ENCODE results near the gene FBXL16.
"Not testable (repeated sequence)": the region's sequence is repeated elsewhere in the genome, so short reads cannot be mapped to it uniquely, and the experiment has no call there.

FBXL16 gene

GRCh38 chr16:709566-710499, 4.2 kb upstream of the FBXL16 start:
- peak; percentile 66 for DNase-seq

DNA sequence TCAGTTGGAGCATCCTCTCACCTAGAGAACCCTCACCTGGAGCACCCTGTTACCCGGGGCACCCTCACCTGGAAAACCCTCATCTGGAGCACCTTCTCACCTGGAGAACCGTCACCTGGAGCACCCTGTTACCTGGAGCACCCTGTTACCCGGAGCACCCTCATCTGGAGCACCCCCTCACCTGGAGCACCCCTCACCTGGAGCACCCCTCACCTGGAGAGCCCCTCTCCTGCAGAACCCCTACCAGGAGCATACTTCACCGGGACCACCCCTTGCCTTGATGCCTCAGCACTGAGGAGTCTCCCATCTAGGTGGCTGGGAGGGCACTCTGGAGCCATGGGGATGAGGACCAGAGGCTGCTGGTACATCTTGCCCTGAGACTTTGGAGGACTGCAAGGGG, 3.4 kb upstream of the FBXL16 start:
- no peak for DNase-seq

DNA sequence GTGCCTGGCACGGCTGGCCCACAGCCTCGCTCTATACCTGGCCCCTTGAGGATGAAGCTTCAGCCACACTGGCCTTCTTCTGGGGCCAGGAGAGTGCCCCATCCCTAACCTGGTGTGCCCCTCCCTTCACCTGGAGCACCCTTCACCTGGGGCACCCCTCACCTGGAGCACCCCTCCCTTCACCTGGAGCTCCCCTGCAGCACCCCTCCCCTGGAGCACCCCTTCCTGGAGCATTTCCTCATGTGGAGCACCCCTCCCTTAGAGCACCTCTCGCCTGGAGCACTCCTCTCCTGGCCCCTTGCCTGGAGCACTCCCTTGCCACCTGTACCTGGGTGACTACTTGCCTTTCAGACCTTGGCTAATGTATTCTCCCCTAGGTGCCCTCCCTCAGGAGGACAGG, 2.4 kb upstream of the FBXL16 start:
- DNase-seq: no peak

DNA sequence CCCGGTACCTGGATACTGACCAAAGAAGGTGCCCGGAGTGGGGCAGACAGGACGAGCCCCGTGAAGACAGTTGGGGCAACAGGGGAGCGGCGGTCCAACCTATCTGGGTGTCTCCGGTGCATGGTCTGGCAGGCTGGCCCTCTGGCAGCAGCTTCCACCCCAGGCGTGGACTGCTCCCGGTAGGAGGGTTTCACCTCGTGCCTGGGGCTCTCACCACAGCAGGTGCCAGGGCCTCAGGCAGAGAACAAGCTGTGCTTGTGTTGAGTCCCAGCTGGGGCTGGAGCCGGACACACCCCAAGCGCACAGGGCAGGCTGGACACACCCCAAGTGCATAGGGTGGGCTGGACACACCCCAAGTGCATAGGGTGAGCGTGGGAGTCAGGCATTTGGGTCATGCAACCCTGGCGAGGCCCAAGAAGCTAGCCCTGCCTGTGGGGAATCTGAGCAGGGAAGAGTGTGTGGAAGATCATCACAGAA, 1.5 kb upstream of the FBXL16 start:
- no peak for DNase-seq

- no peak for DNase-seq
Observed at GRCh38 chr16:706189-707061, 824 bp upstream of the FBXL16 start.

DNA sequence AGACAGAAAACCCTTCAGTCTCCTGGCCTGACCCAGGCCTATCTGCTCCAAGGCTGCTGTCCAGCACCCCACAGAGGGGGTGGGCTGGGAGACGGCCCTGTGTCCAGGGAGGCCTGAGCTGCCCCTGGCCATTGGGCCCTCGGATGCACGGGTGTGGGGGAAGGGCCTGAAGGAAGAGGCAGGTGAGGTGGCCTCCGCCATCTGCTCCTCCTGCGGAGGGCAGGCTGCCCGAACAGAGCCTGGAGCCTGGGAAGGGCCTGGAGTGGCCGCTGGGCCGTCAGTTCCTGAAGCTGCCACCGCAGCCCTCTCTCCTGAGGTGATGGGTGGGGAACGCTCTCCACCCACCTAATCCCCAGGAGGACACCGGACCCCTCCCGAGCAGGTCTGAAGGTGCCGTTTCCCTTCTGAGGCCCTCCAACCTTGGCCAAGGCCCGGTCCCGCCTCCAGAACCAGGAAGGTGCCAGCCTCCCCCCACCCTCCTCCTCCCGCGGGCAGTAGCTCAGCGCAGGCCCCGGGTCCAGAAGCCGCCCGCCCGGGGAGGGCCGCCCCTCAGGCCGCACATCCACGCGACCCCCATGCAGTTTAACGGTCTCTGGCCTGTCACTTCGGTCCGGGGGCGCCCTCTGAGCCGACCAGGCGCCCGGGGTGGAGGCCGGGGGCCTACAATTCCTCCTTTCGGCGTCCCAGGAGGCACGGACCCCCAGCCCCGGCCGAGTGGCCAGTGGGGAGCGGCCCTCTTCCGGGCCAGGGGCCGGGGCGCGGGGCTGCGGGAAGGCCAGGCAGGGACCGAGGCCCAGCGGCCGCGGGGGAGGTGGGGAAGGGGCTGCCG, 835 bp downstream of the FBXL16 start:
- no peak for DNase-seq

- no peak for DNase-seq
Observed at GRCh38 chr16:704047-704446, 1.6 kb downstream of the FBXL16 start.

- no peak for DNase-seq
Observed at GRCh38 chr16:703406-703805, 2.2 kb downstream of the FBXL16 start.

GRCh38 chr16:702341-702740, 3.3 kb downstream of the FBXL16 start:
- no peak for DNase-seq

DNA sequence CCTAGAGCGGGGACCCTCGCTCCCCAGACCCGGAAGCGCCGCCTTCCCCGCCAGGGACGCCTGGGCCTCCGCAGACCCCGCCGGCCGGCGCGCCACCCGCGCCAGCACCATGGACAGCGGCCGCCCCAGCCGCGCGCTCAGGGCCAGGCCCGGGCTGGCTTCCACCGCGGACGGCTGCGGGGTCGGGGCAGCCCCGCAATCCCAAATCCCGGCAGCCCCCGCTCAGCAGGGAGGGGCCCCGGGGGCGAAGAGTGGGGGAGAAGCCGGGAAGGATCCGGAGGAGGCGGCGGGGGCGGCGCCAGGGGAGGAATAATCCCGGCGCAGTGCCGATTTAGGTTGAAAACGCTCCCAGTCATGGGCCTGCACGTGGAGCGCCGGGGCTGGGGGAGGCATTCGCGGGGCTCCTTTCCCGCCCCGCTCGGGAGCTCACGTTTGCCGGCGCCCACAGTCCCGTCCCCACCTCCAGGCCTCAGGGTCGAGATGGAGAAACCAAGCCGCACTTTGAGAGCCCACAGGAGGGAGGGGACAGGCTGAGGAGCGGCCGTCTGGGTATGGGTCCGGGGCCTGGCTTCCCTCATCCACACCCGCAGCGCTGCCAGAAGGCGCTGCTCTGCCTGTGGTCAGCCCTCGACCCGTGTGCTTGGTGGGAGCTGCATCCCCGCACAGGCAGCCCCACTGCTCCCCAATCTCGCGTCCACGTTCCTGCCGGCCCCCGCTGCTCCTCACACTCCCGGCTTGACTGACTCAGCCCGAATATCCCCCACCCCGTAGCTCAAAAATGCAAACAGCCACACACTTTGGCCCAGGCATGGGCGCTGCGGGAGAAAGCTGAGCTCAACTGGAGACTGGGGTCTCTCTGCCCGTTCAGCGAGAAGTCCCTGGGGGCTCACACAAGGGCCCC, 4.7 kb downstream of the FBXL16 start:
- no peak for DNase-seq

GRCh38 chr16:698911-699671, 6.5 kb downstream of the FBXL16 start:
- DNase-seq: no peak

DNA sequence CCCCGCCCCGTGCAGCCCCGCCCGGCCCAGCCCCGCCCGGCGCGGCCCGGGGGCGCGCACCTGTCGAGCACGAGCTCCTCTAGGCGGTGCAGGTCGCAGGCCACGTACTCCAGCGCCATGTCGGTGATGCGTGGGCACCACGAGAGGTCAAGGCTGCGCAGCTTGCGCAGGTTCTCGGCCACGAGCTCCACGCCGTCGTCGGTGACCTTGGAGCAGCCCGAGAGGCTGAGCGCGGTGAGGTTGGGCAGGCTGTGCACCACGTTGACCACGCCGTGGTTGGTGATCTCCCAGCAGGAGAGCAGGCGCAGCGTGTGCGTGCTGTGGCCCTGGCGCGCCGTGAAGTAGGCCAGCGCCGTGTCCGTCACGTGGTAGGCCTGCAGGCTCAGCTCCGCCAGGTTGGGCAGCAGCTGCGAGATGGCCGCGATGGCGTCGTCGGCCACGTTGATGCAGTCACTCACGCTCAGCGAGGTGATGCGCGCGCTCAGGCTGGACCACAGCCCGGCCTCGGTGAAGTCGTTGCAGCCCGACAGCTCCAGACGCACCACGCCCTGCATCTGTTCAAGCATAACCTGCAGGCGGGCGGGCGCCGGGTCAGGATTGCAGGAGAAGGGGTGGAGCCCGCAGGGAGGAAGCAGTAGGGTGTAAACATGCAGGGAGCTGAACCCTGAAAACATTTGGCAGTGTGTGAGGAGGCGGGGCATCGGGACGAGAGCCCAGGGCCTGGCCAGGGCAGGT, 10.1 kb downstream of the FBXL16 start:
- DNase-seq: peak; percentile 24

- no peak for DNase-seq
Observed at GRCh38 chr16:694863-695354, 10.7 kb downstream of the FBXL16 start.

DNA sequence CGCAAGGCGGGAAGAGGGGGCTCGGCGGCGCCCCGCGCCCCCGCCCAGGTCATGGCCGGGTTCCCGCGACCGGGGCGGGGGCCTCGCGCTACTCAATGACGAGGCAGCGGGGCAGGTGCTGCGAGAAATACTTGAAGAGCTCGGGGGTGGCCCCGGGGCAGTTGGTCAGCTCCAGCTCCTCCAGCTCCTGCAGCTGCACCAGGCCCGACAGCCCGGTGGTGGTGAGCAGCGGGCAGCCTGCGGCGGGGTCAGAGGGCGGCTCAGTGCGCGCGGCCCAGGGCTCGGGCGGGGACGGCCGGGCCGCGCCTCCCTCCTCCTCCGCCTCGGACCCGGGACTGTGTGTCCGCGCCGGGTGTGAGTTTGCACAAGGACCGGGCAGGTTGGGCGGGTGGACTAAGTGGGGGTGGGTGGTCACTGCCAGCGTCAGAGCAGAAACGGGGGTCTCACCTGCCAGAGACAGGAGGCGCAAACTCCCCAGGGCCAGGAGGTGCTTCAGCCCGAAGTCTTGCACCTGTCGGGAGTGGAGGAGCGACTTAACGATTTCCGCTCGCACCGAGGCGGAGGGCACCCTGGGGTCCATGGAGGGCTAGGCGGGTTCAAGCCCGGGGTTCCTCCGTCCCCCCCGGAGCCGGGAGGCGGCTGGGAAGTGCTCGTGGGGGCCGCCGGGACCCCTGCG, 11.3 kb downstream of the FBXL16 start:
- DNase-seq: no peak

- DNase-seq: no peak
Observed at GRCh38 chr16:693766-694165, 11.8 kb downstream of the FBXL16 start.

GRCh38 chr16:693364-693763, 12.2 kb downstream of the FBXL16 start:
- DNase-seq: no peak

- DNase-seq: no peak
Observed at GRCh38 chr16:692356-693108, 13.1 kb downstream of the FBXL16 start.

DNA sequence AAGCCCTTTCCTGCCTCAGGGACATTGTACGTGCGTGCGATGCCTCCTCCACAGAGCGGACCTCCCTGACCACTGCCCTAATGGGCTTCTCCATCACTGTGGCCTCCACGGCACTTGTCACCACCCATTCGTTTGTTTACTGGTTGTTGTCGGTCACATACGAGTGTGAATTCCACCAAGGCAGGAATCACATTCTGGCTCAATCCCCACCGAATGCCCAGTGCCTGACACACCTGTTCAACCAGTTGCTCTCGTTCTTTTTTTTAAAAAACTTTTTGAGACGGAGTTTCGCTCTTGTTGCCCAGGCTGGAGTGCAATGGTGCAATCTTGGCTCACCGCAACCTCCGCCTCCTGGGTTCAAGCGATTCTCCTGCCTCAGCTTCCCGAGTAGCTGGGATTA, 14.4 kb downstream of the FBXL16 start:
- not testable (repeated sequence) for DNase-seq

Data from NCI-H446 treated with DMSO at 0.1 percent for 48 hours (cell line).